ENCODE data around the gene SPIN1. TPM values are rescaled to one million over a fixed set of nuclear protein-coding genes. Genes with fewer than 3 reads are reported as not detected.

SPIN1 gene
- total and polyA plus RNA-seq, 2 experiments from 2014 or later, result 59.8 to 119 TPM

GRCh38 chr9:88392549-88392948 is 4.3 kb downstream of the SPIN1 start:
- H2AFZ ChIP-seq, result no peak overlapping the region
- H3K79me2 ChIP-seq, result peaks cover 87% of the 10 kb centered on the region
- no peaks in the 10 kb centered on the region for H3K9me2 ChIP-seq (replicated peaks; ENCODE audit: insufficient read depth)
- TF ChIP-seq EZH2phosphoT487 (IDR thresholded peaks at IDR 0.05; ENCODE audit: low read depth, severe bottlenecking, unreplicated experiment) (no peak), EZH2 (IDR thresholded peaks at IDR 0.05; ENCODE audit: borderline replicate concordance) (no peak), CTCF (IDR thresholded peaks at IDR 0.05; ENCODE audit: poor library complexity) (no peak)
- no peak overlapping the region for H3K4me3 ChIP-seq
- no peak overlapping the region for H3K4me2 ChIP-seq
- DNase-seq (ENCODE audit: low spot score), result no peak
- H3K27ac ChIP-seq, result no peak overlapping the region
- H3K36me3 ChIP-seq (replicated peaks; ENCODE audit: insufficient read depth, low read depth), result no peaks in the 10 kb centered on the region
- 93% methylated on average over 1 of the region's 1 CpG for WGBS (ENCODE audit: low lambda C conversion rate, missing lambda C conversion rate)
- H3K9me3 ChIP-seq (ENCODE audit: low read depth), result no peaks in the 10 kb centered on the region
- H3K27me3 ChIP-seq, result no peaks in the 10 kb centered on the region
- peaks cover 74% of the 10 kb centered on the region for H4K20me1 ChIP-seq (ENCODE audit: insufficient read depth, poor library complexity, severe bottlenecking)
- peaks cover 13% of the 10 kb centered on the region for H3K4me1 ChIP-seq (ENCODE audit: insufficient read depth)

GRCh38 chr9:88396836-88397577 is 8.8 kb downstream of the SPIN1 start:
- Histone ChIP-seq H3K36me3 (replicated peaks; ENCODE audit: insufficient read depth, low read depth) (no peaks in the 10 kb centered on the region), H3K27ac (no peak overlapping the region), H3K4me1 (ENCODE audit: insufficient read depth) (peaks cover 29% of the 10 kb centered on the region), H3K9me2 (replicated peaks; ENCODE audit: insufficient read depth) (no peaks in the 10 kb centered on the region), H4K20me1 (ENCODE audit: insufficient read depth, poor library complexity, severe bottlenecking) (peaks cover 98% of the 10 kb centered on the region), H3K9me3 (ENCODE audit: low read depth) (no peaks in the 10 kb centered on the region), H3K27me3 (no peaks in the 10 kb centered on the region), H3K79me2 (peaks cover 100% of the 10 kb centered on the region), H3K4me3 (no peak overlapping the region), H2AFZ (no peak overlapping the region), H3K4me2 (no peak overlapping the region)
- 82% methylated on average over 3 of the region's 3 CpGs for WGBS (ENCODE audit: low lambda C conversion rate, missing lambda C conversion rate)
- DNase-seq (ENCODE audit: low spot score), result no peak
- TF ChIP-seq EZH2phosphoT487 (IDR thresholded peaks at IDR 0.05; ENCODE audit: low read depth, severe bottlenecking, unreplicated experiment) (no peak), EZH2 (IDR thresholded peaks at IDR 0.05; ENCODE audit: borderline replicate concordance) (no peak), CTCF (IDR thresholded peaks at IDR 0.05; ENCODE audit: poor library complexity) (no peak)

- H3K4me2 ChIP-seq, result no peak overlapping the region
- no peak overlapping the region for H3K27ac ChIP-seq
- H3K79me2 ChIP-seq, result peaks cover 100% of the 10 kb centered on the region
- no peaks in the 10 kb centered on the region for H3K27me3 ChIP-seq
- no peak overlapping the region for H2AFZ ChIP-seq
- WGBS (ENCODE audit: low lambda C conversion rate, missing lambda C conversion rate), result 94% methylated on average over 5 of the region's 5 CpGs
- no peaks in the 10 kb centered on the region for H3K9me3 ChIP-seq (ENCODE audit: low read depth)
- peaks cover 33% of the 10 kb centered on the region for H3K4me1 ChIP-seq (ENCODE audit: insufficient read depth)
- no peak for TF ChIP-seq CTCF (IDR thresholded peaks at IDR 0.05; ENCODE audit: poor library complexity)
- TF ChIP-seq EZH2 (IDR thresholded peaks at IDR 0.05; ENCODE audit: borderline replicate concordance), result no peak
- no peak for TF ChIP-seq EZH2phosphoT487 (IDR thresholded peaks at IDR 0.05; ENCODE audit: low read depth, severe bottlenecking, unreplicated experiment)
- H3K4me3 ChIP-seq, result no peak overlapping the region
- peaks cover 98% of the 10 kb centered on the region for H4K20me1 ChIP-seq (ENCODE audit: insufficient read depth, poor library complexity, severe bottlenecking)
- no peaks in the 10 kb centered on the region for H3K9me2 ChIP-seq (replicated peaks; ENCODE audit: insufficient read depth)
- no peak for DNase-seq (ENCODE audit: low spot score)
- no peaks in the 10 kb centered on the region for H3K36me3 ChIP-seq (replicated peaks; ENCODE audit: insufficient read depth, low read depth)
Observed at GRCh38 chr9:88398016-88398415, 9.8 kb downstream of the SPIN1 start.

Data from hepatocyte (in vitro differentiated cells).